KMS-11 (cell line): ENCODE data around the gene INPP5A.
"Not testable (repeated sequence)": the region's sequence is repeated elsewhere in the genome, so short reads cannot be mapped to it uniquely, and the experiment has no call there.

Experiments
- H2AFZ ChIP-seq: fragments of 200-600 bp; sonication (generic); 2 replicates; pipeline ENCODE4 v1.6.1; 2016; ENCODE audit warnings: antibody characterized with exemption, mixed run types, low read depth
- H3K27ac ChIP-seq: fragments of 200-600 bp; sonication (generic); 2 replicates; pipeline ENCODE4 v1.6.1; 2016; ENCODE audit warnings: mild to moderate bottlenecking, mixed run types
- H3K27me3 ChIP-seq: fragments of 200-600 bp; sonication (generic); 2 replicates; pipeline ENCODE4 v1.6.1; 2017; ENCODE audit warnings: mild to moderate bottlenecking, low read depth, mixed run types, moderate library complexity; ENCODE audit not compliant: insufficient read depth
- H3K36me3 ChIP-seq: fragments of 200-600 bp; sonication (generic); 2 replicates; pipeline ENCODE4 v1.6.1; 2017; ENCODE audit warnings: mild to moderate bottlenecking, mixed run types; ENCODE audit not compliant: insufficient read depth
- H3K4me1 ChIP-seq: fragments of 200-600 bp; sonication (generic); 2 replicates; pipeline ENCODE4 v1.6.1; 2016; ENCODE audit warnings: mild to moderate bottlenecking, low read depth, mixed run types; ENCODE audit not compliant: poor library complexity, severe bottlenecking
- H3K4me2 ChIP-seq: fragments of 200-600 bp; sonication (generic); 2 replicates; pipeline ENCODE4 v1.7.0; 2016; ENCODE audit warnings: mild to moderate bottlenecking, mixed run types
- H3K4me3 ChIP-seq: fragments of 200-600 bp; sonication (generic); IDR thresholded peaks from 2 replicates; pipeline ENCODE4 v1.6.1; 2017; ENCODE audit warnings: low read depth, low read length, mixed read lengths; ENCODE audit not compliant: insufficient read depth
- H3K79me2 ChIP-seq: fragments of 200-600 bp; sonication (generic); 2 replicates; pipeline ENCODE4 v1.6.1; 2016; ENCODE audit warnings: low read depth, mixed run types; ENCODE audit not compliant: insufficient read depth
- H3K9ac ChIP-seq: fragments of 200-600 bp; sonication (generic); 2 replicates; pipeline ENCODE4 v1.6.1; 2016; ENCODE audit warnings: mild to moderate bottlenecking, mixed run types
- H4K20me1 ChIP-seq: fragments of 200-600 bp; sonication (generic); 2 replicates; pipeline ENCODE4 v1.6.1; 2016; ENCODE audit warnings: mild to moderate bottlenecking, mixed run types; ENCODE audit not compliant: insufficient read depth
- TF ChIP-seq, protein P1 (sequence below): fragments of 200-600 bp; sonication (generic); conservative IDR thresholded peaks from 2 replicates; pipeline ENCODE4 v1.6.1; 2017; ENCODE audit warnings: low read depth, mild to moderate bottlenecking, antibody characterized with exemption, low read length, moderate library complexity, mixed read lengths

INPP5A gene

DNA sequence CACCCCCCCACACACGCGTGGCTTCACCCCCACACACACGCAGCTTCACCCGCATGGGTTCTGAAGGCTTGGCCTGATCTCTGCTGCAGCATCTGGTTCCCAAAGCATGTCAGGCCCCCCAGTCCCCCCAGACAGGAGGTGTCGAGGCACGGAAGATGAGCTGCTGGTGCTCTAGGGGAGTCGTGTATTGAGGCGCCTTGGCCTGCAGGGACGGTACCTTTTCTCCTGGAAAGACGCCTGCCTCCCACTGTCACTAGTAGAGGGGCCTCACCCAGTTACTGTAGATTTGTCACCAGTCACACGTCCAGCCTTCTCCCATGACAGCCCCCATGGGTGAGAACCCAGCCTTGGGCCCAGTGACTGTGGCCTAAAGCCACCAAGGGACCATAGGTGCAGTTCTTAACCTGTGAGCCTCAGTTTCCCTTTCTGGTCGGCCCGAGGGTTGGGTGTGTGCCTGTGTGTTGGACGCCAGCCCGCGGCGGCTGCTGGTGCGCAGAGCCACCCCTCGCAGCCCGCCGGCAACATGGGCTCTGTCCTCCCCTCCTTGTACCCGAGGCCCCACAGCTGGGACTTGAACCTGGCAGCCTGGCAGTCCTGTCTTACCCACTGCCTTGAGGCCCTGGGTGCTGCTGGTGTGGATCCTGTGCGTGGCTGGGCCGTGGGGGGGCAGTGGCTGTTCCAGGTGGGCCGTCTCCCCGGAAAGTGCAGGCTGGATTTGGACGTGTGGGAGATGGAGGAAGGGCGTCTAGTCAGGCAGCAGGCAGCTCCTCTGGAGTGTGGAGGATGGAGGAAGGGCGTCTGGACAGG, 166.6 kb downstream of the INPP5A start:
- Histone ChIP-seq H3K4me2 (no peak overlapping the region), H3K4me1 (no peaks in the 10 kb centered on the region), H3K27ac (no peak overlapping the region), H3K79me2 (no peaks in the 10 kb centered on the region), H4K20me1 (no peaks in the 10 kb centered on the region), H3K4me3 (no peak overlapping the region), H3K9ac (no peak overlapping the region), H2AFZ (no peak overlapping the region), H3K36me3 (no peaks in the 10 kb centered on the region), H3K27me3 (no peaks in the 10 kb centered on the region)
- TF ChIP-seq, protein P1, sequence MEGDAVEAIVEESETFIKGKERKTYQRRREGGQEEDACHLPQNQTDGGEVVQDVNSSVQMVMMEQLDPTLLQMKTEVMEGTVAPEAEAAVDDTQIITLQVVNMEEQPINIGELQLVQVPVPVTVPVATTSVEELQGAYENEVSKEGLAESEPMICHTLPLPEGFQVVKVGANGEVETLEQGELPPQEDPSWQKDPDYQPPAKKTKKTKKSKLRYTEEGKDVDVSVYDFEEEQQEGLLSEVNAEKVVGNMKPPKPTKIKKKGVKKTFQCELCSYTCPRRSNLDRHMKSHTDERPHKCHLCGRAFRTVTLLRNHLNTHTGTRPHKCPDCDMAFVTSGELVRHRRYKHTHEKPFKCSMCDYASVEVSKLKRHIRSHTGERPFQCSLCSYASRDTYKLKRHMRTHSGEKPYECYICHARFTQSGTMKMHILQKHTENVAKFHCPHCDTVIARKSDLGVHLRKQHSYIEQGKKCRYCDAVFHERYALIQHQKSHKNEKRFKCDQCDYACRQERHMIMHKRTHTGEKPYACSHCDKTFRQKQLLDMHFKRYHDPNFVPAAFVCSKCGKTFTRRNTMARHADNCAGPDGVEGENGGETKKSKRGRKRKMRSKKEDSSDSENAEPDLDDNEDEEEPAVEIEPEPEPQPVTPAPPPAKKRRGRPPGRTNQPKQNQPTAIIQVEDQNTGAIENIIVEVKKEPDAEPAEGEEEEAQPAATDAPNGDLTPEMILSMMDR, result no peak

DNA sequence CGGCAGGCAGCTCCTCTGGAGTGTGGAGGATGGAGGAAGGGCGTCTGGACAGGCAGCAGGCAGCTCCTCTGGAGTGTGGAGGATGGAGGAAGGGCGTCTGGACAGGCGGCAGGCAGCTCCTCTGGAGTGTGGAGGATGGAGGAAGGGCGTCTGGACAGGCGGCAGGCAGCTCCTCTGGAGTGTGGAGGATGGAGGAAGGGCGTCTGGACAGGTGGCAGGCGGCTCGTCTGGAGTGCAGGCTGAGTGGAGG, 167.2 kb downstream of the INPP5A start:
- H3K9ac ChIP-seq, H3K79me2 ChIP-seq, H3K4me3 ChIP-seq, H3K4me2 ChIP-seq, H3K36me3 ChIP-seq, H2AFZ ChIP-seq, H4K20me1 ChIP-seq, H3K27me3 ChIP-seq, H3K27ac ChIP-seq, H3K4me1 ChIP-seq: not testable (repeated sequence)

DNA sequence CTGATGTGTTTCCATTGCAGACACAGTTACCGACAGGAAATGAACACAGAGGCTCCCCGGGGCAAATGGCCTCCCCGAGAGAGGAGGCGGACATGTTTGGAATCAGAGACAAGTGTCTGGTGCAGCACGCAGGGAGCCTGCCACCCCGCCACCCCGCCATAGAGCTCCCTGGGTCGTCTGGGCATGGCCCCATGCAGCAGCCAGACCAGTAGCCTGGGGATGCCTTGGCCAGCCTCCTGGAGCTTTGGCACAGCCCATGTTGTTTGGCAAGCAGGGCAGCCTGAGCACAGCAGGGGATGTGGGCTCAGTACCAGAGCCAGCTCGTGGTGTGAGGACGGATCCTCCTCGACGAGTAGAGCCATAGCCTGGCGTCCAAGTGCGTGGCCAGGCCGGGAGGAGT, 167.6 kb downstream of the INPP5A start:
- Histone ChIP-seq H3K79me2 (no peaks in the 10 kb centered on the region), H3K27ac (no peak overlapping the region), H3K36me3 (no peaks in the 10 kb centered on the region), H3K9ac (no peak overlapping the region), H3K4me3 (no peak overlapping the region), H3K27me3 (no peaks in the 10 kb centered on the region), H4K20me1 (no peaks in the 10 kb centered on the region), H2AFZ (no peak overlapping the region), H3K4me1 (no peaks in the 10 kb centered on the region), H3K4me2 (no peak overlapping the region)
- TF ChIP-seq, protein P1, result no peak

DNA sequence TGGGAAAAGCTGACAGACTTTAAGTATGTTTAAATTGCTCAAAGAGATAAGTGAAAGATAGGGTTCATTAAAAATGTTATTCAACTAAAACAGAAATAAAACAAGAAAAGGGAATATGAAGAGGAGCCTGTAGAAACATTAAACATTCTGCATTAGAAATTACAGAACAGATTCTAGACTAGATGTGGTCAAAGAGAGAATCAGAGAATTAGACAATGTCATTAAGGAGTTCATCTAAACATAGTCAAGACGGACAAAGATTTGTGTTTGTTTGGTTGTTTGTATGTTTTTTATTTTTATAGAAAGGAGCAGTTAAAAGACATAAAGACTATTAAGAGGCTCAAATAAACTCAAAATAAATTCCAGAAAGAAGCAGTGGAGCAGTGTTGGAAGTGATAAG, 168.4 kb downstream of the INPP5A start:
- Histone ChIP-seq H3K4me2 (no peak overlapping the region), H3K79me2 (no peaks in the 10 kb centered on the region), H3K27me3 (no peaks in the 10 kb centered on the region), H3K9ac (no peak overlapping the region), H3K36me3 (no peaks in the 10 kb centered on the region), H3K4me1 (no peaks in the 10 kb centered on the region), H2AFZ (no peak overlapping the region), H4K20me1 (no peaks in the 10 kb centered on the region), H3K27ac (no peak overlapping the region), H3K4me3 (no peak overlapping the region)
- TF ChIP-seq, protein P1, result no peak

DNA sequence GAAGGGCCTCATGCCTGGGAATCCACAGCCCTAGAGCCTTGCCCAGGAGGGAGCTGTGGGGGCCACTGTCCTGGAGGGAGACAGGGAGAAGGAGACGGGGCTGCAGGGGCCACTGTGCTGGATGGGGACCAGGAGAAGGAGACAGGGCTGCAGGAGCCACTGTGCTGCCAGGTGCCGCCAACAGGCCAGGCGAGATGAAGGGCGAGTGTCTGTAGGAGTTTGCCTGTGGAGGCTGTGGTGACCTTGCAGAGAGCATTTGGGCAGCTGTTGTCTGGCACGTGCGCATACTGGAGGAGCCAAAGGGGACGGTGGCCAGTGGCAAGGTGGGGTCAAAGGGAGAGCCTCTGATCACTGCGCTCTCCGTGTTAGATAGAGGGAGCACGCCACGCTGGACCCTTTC, 169.1 kb downstream of the INPP5A start:
- H3K4me1 ChIP-seq, result no peaks in the 10 kb centered on the region
- H2AFZ ChIP-seq, result no peak overlapping the region
- no peak overlapping the region for H3K9ac ChIP-seq
- H4K20me1 ChIP-seq, result no peaks in the 10 kb centered on the region
- no peaks in the 10 kb centered on the region for H3K79me2 ChIP-seq
- TF ChIP-seq, protein P1, result no peak
- no peaks in the 10 kb centered on the region for H3K27me3 ChIP-seq
- H3K4me2 ChIP-seq, result no peak overlapping the region
- H3K27ac ChIP-seq, result no peak overlapping the region
- no peak overlapping the region for H3K4me3 ChIP-seq
- H3K36me3 ChIP-seq, result no peaks in the 10 kb centered on the region
